ENCODE measurements around the gene DNAJA2.
"Not testable (repeated sequence)": the region's sequence is repeated elsewhere in the genome, so short reads cannot be mapped to it uniquely, and the experiment has no call there.

The DNAJA2 gene

DNA sequence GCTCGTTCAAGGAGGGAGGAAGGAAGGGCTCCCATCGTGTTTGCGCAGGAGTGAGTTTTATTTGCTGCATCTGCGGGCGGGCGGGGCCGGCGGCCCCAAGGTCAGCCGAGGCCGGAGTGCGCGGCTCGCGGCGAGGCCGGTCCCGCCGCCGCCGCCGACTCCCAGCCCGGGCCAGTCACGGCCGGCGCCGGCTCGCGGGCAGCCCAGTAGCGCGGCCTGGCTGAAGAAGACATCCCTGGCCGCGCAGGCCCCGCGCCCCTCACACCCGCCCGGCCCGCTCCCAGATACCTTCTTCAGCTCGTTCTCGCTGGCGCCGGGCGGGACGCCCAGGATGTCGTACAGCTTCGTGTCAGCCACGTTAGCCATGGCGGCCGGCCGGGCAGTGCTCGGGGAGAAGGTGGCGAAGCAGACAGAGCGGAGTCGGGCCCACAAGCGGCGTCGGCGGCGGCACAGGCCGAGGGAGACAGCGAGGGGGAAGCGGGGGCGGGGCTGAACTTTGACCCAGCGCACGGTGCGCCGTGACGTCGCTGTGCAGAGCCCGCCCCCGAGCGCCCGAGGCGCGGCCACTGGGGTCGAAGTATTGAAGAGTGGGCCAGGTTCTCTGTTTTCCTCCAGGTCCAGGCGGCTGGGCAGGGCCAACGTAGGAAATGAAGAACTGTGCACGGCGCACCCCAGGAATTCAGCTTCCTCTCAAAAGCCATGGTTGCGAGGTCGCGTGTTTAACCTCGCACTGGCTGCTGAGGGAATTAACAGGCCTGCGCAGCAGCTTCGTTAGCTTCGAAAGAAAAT lies at the start of gene DNAJA2:
TSS of gene DNAJA2 (minus strand) at position 468 of the 789 bp plus-strand sequence. CDS start at position 366, 102 bp downstream.
- DNase-seq (ENCODE audit: low spot score), result peak; percentile 95

DNA sequence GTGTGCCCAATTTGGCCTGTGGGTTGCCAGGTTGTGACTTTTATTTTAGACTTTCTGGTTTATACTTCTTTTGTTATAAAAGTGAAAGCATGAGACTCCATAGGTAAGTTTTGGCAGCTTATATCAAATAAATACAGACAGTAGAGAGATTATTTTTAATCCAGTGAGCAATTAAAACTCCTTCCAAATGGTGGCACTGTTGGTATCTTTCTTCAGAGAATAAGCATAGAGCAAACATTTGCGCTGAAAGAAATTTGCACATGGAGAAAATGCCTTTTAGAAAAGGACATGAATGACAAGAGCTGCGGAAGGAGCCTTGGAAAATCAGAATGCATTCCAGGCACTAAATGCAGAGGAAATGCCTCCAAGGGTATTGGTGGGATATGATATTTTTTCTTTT lies 46.1 kb upstream of the DNAJA2 start:
- DNase-seq (ENCODE audit: low spot score), result no peak

- no peak for DNase-seq (ENCODE audit: low spot score)
Measured at GRCh38 chr16:47018223-47018891, 44.9 kb upstream of the DNAJA2 start.

- DNase-seq (ENCODE audit: low spot score), result no peak
Measured at GRCh38 chr16:47017636-47018035, 44.2 kb upstream of the DNAJA2 start.

GRCh38 chr16:47016700-47017133 lies 43.2 kb upstream of the DNAJA2 start:
- DNase-seq (ENCODE audit: low spot score), result no peak

DNA sequence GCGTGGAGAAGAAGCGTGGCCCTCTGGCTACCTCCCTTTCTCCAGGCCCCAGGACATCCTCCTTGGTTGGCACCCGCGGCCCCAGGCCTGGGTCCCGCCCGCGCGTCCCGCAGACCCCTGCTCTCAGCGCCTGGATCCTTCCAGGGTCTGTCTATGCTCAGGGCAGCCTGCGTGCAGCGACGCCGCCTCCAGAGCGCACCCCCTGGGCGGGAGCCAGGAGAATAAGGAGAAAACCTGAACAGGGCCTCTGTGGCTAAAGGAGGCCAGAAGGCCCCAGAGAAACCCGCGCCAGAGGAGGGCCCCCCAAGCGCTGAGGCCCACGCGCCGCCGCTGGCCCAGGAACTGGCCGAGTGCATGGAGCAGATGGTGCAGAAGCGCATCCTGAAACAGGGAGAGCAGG lies 40.4 kb upstream of the DNAJA2 start:
- DNase-seq (ENCODE audit: low spot score), result no peak

- DNase-seq (ENCODE audit: low spot score), result no peak
Measured at GRCh38 chr16:47013172-47013571, 39.7 kb upstream of the DNAJA2 start.

GRCh38 chr16:47010812-47011211 lies 37.3 kb upstream of the DNAJA2 start:
- not testable (repeated sequence) for DNase-seq (ENCODE audit: low spot score)

GRCh38 chr16:47008612-47009011 lies 35.1 kb upstream of the DNAJA2 start:
- no peak for DNase-seq (ENCODE audit: low spot score)

DNA sequence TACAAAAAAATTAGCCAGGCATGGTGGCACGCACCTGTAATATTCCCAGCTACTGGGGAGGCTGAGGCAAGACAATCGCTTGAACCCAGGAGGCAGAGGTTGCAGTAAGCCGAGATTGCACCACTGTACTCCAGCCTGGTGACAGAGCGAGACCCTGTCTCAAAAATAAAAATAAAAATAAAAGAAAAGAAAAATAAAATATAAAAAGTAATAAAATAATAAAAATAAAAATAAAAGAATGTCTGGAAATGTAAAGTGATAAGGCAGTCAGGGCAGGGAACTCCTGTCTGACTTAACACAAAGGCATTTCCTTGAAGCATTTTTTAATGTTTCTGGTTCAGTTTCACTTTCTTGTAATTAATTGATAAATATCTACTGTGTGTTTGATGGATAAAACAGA lies 34.7 kb upstream of the DNAJA2 start:
- DNase-seq (ENCODE audit: low spot score), result no peak

GRCh38 chr16:47004652-47005051 lies 31.2 kb upstream of the DNAJA2 start:
- DNase-seq (ENCODE audit: low spot score), result no peak

DNA sequence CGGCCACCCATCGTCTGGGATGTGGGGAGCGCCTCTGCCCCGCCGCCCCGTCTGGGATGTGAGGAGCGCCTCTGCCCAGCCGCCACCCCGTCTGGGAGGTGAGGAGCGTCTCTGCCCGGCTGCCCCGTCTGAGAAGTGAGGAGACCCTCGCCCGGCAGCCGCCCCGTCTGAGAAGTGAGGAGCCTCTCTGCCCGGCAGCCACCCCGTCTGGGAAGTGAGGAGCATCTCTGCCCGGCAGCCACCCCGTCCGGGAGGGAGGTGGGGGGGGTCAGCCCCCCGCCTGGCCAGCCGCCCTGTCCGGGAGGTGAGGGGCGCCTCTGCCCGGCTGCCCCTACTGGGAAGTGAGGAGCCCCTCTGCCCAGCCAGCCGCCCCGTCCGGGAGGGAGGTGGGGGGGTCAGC lies 26.6 kb upstream of the DNAJA2 start:
- DNase-seq (ENCODE audit: low spot score), result not testable (repeated sequence)

DNA sequence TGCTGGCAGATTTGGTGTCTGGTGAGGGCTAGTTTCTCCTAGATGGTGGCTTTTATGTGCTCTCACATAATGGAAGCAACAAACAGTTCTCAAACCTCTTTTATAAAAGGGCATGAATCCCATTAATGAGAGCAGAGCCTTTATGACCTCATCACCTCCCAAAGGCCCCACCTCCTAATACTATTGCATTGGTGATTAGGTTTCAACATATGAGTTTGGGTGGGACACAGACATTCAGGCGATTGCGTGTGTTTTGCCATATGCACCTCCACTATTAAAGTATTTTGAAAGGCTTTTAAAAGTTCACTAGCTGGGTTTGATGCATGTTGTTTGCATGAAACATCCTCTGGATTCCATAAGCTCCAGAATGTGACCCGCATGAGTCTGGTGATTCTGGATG lies 24.4 kb upstream of the DNAJA2 start:
- no peak for DNase-seq (ENCODE audit: low spot score)

GRCh38 chr16:46996952-46997458 lies 23.5 kb upstream of the DNAJA2 start:
- no peak for DNase-seq (ENCODE audit: low spot score)

DNA sequence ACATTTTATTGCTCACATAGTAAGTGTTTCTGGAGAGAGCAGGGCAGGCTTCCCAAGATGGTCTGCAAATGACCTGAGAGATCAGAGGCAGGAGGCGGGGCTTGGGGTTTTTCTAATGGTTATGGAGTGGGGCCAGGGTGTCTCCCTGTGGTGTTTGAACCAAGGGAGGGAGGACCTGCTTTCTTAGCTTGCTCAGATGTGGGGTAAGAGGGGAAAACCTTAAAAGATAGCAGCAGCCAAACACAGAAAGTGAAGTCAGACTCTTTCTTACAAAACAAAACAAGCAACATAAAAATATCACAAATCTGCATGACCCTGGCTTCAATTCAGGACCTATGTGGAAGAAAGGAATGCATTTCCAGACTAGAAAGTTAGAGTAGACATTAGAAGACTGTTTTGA lies 22.9 kb upstream of the DNAJA2 start:
- no peak for DNase-seq (ENCODE audit: low spot score)

- no peak for DNase-seq (ENCODE audit: low spot score)
Measured at GRCh38 chr16:46991729-46992704, 18.5 kb upstream of the DNAJA2 start.

DNA sequence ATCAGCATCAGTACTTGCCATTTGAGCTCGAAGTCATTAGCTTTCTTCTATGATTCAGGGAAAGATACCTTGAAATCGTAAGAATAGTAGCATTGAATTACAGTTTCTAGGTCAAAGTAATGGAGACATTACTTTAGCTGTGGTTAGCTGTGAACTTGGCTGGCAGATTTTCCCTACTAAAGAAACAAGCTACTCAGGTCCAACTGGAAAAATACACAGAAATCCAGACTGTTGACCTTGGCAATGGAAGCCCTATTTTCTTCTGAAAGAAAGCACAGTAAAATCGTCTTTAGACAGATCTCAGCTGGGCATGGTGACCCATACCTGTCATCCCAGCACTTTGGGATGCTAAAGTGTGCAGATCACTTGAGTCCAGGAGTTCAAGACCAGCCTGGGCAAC lies 13.4 kb upstream of the DNAJA2 start:
- no peak for DNase-seq (ENCODE audit: low spot score)

- DNase-seq (ENCODE audit: low spot score), result no peak
Measured at GRCh38 chr16:46986438-46986837, 13.0 kb upstream of the DNAJA2 start.

DNA sequence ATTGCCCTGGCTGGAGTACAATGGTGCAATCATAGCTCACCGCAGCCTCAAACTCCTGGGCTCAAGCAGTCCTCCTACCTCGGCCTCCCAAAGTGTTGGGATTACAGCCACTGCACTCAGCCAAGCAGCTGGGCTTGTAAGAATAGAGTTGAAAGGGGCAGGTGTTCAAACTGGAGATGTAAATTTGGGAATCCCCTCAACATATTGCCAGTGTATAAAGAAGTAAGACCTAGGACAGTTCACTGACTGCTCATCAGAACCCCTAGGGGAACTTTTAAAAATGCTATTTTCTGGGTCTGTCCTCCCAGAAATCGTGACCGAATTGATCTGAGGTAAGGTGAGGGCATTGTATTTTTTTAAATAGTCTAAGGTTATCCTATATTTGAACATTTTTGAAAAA lies 8.9 kb upstream of the DNAJA2 start:
- DNase-seq (ENCODE audit: low spot score), result no peak

DNA sequence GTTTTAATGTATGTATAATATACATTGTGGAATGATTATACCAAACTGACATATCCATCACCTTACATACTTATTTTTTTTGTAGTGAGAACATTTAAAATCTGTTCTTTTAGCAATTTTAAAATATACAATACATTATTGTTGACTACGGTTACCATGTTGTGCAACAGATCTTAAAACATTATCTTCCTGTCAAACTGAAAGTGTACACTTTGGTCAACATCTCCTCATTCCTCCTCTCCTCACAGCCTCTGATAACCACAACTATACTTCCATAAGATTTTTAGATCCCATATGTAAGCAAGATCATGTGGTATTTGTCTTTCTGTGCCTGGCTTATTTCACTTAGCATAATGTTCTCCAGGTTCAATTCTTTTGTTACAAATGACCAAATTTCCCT lies 7.5 kb upstream of the DNAJA2 start:
- no peak for DNase-seq (ENCODE audit: low spot score)

GRCh38 chr16:46976550-46976949 lies 3.1 kb upstream of the DNAJA2 start:
- no peak for DNase-seq (ENCODE audit: low spot score)

DNA sequence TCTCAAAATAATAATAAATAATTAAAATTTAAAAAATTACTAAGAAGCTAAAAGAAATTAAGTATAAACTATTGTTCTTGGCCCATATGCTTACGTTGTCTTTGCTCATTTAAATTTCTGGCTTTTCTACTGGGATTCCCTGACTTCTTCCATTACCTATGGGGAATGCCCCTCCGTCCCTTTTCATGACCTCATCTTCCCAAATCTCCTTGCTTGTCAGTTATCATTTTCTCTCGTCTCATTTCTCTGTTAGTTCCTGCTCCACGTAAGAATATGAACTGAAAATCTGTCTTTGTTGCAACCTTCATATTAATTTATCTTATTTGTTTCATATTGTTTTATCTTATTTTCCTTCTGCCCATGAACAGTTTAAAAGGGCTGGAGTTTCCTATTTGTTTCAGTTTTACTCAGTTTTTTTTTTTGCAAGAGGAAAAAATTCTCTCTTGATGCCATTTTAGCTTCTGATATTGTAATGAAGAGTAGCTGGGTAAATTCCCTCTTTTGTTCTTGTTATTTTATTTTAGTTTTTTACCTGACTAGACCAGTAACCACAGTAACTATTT lies 2.5 kb upstream of the DNAJA2 start:
- DNase-seq (ENCODE audit: low spot score), result no peak

Data from left forelimb (tissue), 1 donor.